ENCODE data around the gene SLC25A21. TPM values are rescaled to one million over a fixed set of nuclear protein-coding genes. Genes with fewer than 3 reads are reported as not detected.

Gene SLC25A21
- total RNA-seq, 1 donor from 2014 or later, result 6.4 TPM

- H3K4me1 ChIP-seq, result peaks cover 3% of the 10 kb centered on the region
- no peaks in the 10 kb centered on the region for H3K36me3 Mint-ChIP-seq
- no peak for TF ChIP-seq EZH2 (IDR thresholded peaks at IDR 0.05)
- no peak for TF ChIP-seq EZH2phosphoT487 (IDR thresholded peaks at IDR 0.05)
- TF ChIP-seq CTCF (IDR thresholded peaks at IDR 0.05), result no peak
- no peaks in the 10 kb centered on the region for H3K36me3 ChIP-seq
- H3K9me3 Mint-ChIP-seq, result no peaks in the 10 kb centered on the region
- no peaks in the 10 kb centered on the region for H3K79me2 ChIP-seq (ENCODE audit: low read depth)
- no peaks in the 10 kb centered on the region for H3K4me1 Mint-ChIP-seq
- no peak for DNase-seq (ENCODE audit: low spot score)
- H3K4me2 ChIP-seq, result no peak overlapping the region
- H3K27ac Mint-ChIP-seq, result no peak overlapping the region
- no peaks in the 10 kb centered on the region for H4K20me1 ChIP-seq (ENCODE audit: low read depth)
- peaks cover 2% of the 10 kb centered on the region for H3K27me3 Mint-ChIP-seq (ENCODE audit: insufficient read depth, low read depth)
- no peak overlapping the region for H3K27ac ChIP-seq
- no peak overlapping the region for H2AFZ ChIP-seq (replicated peaks)
- H3K9me3 ChIP-seq (ENCODE audit: low read depth), result no peaks in the 10 kb centered on the region
- H3K27me3 ChIP-seq, result no peaks in the 10 kb centered on the region
- no peak overlapping the region for H3K9ac ChIP-seq
- H3K4me3 ChIP-seq, result no peak overlapping the region
- no peaks in the 10 kb centered on the region for H3F3A ChIP-seq (ENCODE audit: low read depth)
- H3K4me3 Mint-ChIP-seq, result no peak overlapping the region
These were observed 217.0 kb downstream of the SLC25A21 start for GRCh38 chr14:36955376-36955775.

DNA sequence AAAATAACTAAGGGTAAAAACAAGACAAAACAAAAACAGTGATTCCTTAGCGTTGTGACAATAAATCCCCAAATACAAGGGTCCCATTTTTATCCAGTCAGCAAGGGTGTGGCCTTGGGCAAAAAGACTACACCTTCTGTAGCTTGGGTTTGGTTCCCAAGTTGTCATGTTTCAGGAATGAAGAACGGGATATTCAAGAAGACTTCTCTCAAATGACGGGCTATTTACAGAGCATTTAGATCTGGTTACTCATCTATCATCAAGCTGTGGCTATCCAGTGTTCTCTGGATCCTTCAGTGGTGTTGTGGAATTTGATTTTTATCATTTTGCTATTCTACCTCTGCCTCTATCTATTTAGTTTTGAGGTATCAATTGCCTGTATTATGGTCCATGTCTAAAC lies 219.7 kb downstream of the SLC25A21 start:
- H3K79me2 ChIP-seq (ENCODE audit: low read depth), result no peaks in the 10 kb centered on the region
- no peaks in the 10 kb centered on the region for H3K9me3 ChIP-seq (ENCODE audit: low read depth)
- no peak for DNase-seq (ENCODE audit: low spot score)
- H2AFZ ChIP-seq (replicated peaks), result no peak overlapping the region
- no peak overlapping the region for H3K4me2 ChIP-seq
- Mint-ChIP-seq H3K4me3 (no peak overlapping the region), H3K27ac (no peak overlapping the region), H3K36me3 (no peaks in the 10 kb centered on the region), H3K9me3 (no peaks in the 10 kb centered on the region), H3K27me3 (ENCODE audit: insufficient read depth, low read depth) (no peaks in the 10 kb centered on the region), H3K4me1 (no peaks in the 10 kb centered on the region)
- no peaks in the 10 kb centered on the region for H3K36me3 ChIP-seq
- H4K20me1 ChIP-seq (ENCODE audit: low read depth), result no peaks in the 10 kb centered on the region
- no peak for TF ChIP-seq EZH2 (IDR thresholded peaks at IDR 0.05)
- no peak for TF ChIP-seq EZH2phosphoT487 (IDR thresholded peaks at IDR 0.05)
- TF ChIP-seq CTCF (IDR thresholded peaks at IDR 0.05), result no peak
- H3K27ac ChIP-seq, result no peak overlapping the region
- H3K4me1 ChIP-seq, result peaks cover 3% of the 10 kb centered on the region
- no peaks in the 10 kb centered on the region for H3K27me3 ChIP-seq
- no peak overlapping the region for H3K4me3 ChIP-seq
- H3K9ac ChIP-seq, result no peak overlapping the region
- no peaks in the 10 kb centered on the region for H3F3A ChIP-seq (ENCODE audit: low read depth)

DNA sequence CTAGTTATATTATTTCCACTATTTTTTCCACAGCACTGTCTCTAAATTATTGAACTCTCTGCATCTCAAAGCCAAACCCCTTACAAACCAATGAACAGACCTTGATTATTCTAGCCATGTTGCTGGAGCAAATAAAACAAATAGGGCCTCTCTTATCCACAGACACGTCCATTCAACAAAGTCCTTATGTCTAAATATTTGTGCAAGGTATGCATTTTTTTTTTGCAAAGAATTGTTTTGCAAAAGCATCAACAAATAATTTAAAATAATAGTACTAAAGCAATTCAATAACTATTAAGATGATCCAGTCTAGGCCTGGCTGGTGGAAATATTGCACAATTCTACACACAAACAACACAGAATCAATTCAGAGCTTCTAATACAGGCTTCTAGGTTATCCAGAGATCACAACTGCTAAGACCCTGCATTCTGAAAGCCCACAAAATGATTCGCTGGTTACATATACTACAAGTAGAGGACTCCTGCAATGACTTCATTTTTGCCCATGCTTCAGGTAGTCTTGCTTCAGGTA lies 221.0 kb downstream of the SLC25A21 start:
- no peaks in the 10 kb centered on the region for H3K9me3 Mint-ChIP-seq
- Histone ChIP-seq H3K9ac (no peak overlapping the region), H4K20me1 (ENCODE audit: low read depth) (no peaks in the 10 kb centered on the region), H3F3A (ENCODE audit: low read depth) (no peaks in the 10 kb centered on the region), H3K27ac (no peak overlapping the region), H3K4me1 (peaks cover 3% of the 10 kb centered on the region), H3K4me2 (no peak overlapping the region), H3K9me3 (ENCODE audit: low read depth) (no peaks in the 10 kb centered on the region), H3K27me3 (no peaks in the 10 kb centered on the region), H3K36me3 (no peaks in the 10 kb centered on the region), H3K79me2 (ENCODE audit: low read depth) (no peaks in the 10 kb centered on the region), H2AFZ (replicated peaks) (no peak overlapping the region), H3K4me3 (no peak overlapping the region)
- no peaks in the 10 kb centered on the region for H3K4me1 Mint-ChIP-seq
- DNase-seq (ENCODE audit: low spot score), result no peak
- H3K4me3 Mint-ChIP-seq, result no peak overlapping the region
- H3K36me3 Mint-ChIP-seq, result no peaks in the 10 kb centered on the region
- H3K27ac Mint-ChIP-seq, result no peak overlapping the region
- TF ChIP-seq EZH2phosphoT487 (IDR thresholded peaks at IDR 0.05) (no peak), CTCF (IDR thresholded peaks at IDR 0.05) (no peak), EZH2 (IDR thresholded peaks at IDR 0.05) (no peak)
- no peaks in the 10 kb centered on the region for H3K27me3 Mint-ChIP-seq (ENCODE audit: insufficient read depth, low read depth)
